OCI-LY7 (cell line): ENCODE results near the gene DEPP1.

Source experiments
- CTCF ChIP-seq: fragments of 200-600 bp; sonication (generic); conservative IDR thresholded peaks from 2 replicates; pipeline ENCODE4 v1.5.1; 2014; ENCODE audit warnings: mild to moderate bottlenecking, antibody characterized with exemption, low read length, moderate library complexity, mixed read lengths
- EZH2phosphoT487 ChIP-seq: fragments of 200-600 bp; sonication (generic); IDR thresholded peaks from 2 replicates; pipeline ENCODE4 v1.6.1; 2018; ENCODE audit warnings: low read depth, borderline replicate concordance, mild to moderate bottlenecking, mixed run types, antibody characterized with exemption, low read length, moderate library complexity, mixed read lengths

GRCh38 chr10:44965104-44965503, 13.5 kb downstream of the DEPP1 start:
- TF ChIP-seq CTCF, result no peak
- TF ChIP-seq EZH2phosphoT487, result no peak
